ENCODE measurements around the gene SLC25A25. TPM values are rescaled to one million over a fixed set of nuclear protein-coding genes. Genes with fewer than 3 reads are reported as not detected.

The SLC25A25 gene
- polyA plus RNA-seq, 3 donors, result 40.4 to 129 (median 61.0) TPM

- no peak overlapping the region for H3K27ac ChIP-seq (ENCODE audit: low read depth, low read length)
- 77 to 85% (median 84%) methylated on average over 13 of the region's 13 CpGs for WGBS, 3 donors
Measured at GRCh38 chr9:128145951-128146351, 77.9 kb downstream of the SLC25A25 start.

- WGBS, 3 donors, result 91 to 93% (median 92%) methylated on average over 8 of the region's 8 CpGs
- no peak overlapping the region for H3K27ac ChIP-seq (ENCODE audit: low read depth, low read length)
Measured at GRCh38 chr9:128146591-128147120, 78.6 kb downstream of the SLC25A25 start.

DNA sequence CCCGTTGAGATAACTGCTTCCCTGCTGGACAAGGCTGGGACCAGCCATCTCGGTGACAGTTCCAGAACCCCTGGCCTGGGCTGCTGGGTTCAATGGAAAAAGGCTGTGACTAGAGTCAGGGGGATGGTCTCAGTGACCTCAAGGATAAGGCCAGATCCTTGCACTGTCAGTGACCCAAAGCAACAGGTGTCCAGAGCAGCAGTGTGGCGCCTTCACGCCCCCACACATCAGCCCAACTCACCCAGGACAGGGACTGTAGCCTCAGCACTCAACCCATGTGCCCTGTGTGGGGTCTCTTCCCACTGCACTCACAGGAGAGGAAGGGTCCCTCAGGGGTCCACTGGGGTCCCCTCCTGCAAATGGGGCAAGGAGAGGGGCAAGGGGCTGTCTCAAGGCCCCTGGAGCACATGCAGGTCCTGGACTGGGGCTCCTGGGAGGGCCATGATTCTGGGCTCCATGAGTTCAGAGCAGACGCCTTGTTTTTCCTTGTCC, 80.5 kb downstream of the SLC25A25 start:
- 88 to 89% (median 88%) methylated on average over 5 of the region's 5 CpGs for WGBS, 3 donors
- no peak overlapping the region for H3K27ac ChIP-seq (ENCODE audit: low read depth, low read length)

DNA sequence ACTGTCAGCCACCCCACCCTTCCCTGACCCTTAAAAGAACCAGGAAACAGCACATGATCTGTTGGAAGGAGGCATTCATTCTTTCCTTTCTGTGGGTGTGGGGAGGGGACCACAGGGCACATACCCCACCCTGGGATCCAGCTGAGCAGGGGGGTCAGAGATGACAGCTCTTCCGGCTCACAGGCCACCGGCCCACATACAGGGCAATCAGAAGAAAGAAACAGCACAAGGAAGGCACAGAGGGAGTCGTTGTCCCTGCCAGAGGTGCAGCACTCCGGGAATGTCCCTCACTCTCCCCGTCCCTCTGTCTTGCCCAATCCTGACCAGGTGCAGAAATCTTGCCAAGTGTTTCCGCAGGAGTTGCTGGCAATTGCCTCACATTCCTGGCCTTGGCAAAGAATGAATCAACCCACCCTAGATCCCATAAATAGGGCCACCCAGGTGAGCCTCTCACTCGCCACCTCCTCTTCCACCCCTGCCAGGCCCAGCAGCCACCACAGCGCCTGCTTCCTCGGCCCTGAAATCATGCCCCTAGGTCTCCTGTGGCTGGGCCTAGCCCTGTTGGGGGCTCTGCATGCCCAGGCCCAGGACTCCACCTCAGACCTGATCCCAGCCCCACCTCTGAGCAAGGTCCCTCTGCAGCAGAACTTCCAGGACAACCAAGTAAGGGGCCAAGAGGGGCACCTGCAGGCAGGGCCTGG, 81.1 kb downstream of the SLC25A25 start, which contains the start of gene LCN2:
TSS of gene LCN2 (plus strand) at position 453 of the 701 bp plus-strand sequence. CDS start at position 526, 73 bp downstream.
- WGBS, 3 donors, result 28 to 52% (median 43%) methylated on average over 9 of the region's 9 CpGs
- H3K27ac ChIP-seq (ENCODE audit: low read depth, low read length), result no peak within 1 kb of the TSS

GRCh38 chr9:128149951-128150593, 82.0 kb downstream of the SLC25A25 start:
- 54 to 83% (median 67%) methylated on average over 11 of the region's 11 CpGs for WGBS, 3 donors
- no peak overlapping the region for H3K27ac ChIP-seq (ENCODE audit: low read depth, low read length)

DNA sequence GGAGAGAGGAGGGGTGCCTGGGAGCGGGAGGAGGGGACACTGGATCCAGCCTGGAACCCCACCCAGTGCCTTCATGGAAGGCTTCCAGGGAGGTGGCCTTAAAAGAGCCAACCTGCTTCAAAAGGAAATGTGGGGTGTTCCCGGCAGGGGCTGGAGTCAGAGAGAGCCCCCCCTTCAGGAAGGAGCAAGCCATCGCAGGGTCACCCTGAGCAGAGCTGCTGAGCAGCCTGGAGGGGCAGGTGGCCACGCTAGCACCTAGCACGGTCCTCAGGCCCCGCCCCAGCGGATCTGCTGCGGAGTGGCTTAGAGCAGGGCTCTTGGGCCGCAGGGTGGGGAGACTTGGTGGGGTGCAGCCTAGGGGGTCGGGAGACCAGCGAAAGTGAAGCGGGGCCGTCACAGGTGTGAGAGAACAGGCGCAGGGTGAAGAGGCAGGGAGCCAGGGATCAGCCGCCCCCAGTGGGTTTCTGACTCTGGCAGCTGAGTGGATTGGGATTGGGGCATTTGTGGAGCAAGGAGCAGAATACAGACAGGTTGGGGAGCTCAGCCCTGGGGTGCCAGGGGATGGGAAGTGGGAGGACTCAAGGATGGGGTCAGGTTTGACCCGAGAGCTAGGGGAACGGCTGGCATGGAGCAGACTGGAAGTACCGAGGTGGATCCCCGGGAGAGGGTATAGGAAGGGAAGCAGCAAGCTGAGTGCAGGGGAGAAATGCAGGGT, 82.7 kb downstream of the SLC25A25 start:
- no peak overlapping the region for H3K27ac ChIP-seq (ENCODE audit: low read depth, low read length)
- 76 to 78% (median 76%) methylated on average over 19 of the region's 19 CpGs for WGBS, 3 donors

GRCh38 chr9:128151309-128152132, 83.5 kb downstream of the SLC25A25 start:
- WGBS, 3 donors, result 87 to 91% (median 87%) methylated on average over 18 of the region's 18 CpGs
- H3K27ac ChIP-seq (ENCODE audit: low read depth, low read length), result no peak overlapping the region

DNA sequence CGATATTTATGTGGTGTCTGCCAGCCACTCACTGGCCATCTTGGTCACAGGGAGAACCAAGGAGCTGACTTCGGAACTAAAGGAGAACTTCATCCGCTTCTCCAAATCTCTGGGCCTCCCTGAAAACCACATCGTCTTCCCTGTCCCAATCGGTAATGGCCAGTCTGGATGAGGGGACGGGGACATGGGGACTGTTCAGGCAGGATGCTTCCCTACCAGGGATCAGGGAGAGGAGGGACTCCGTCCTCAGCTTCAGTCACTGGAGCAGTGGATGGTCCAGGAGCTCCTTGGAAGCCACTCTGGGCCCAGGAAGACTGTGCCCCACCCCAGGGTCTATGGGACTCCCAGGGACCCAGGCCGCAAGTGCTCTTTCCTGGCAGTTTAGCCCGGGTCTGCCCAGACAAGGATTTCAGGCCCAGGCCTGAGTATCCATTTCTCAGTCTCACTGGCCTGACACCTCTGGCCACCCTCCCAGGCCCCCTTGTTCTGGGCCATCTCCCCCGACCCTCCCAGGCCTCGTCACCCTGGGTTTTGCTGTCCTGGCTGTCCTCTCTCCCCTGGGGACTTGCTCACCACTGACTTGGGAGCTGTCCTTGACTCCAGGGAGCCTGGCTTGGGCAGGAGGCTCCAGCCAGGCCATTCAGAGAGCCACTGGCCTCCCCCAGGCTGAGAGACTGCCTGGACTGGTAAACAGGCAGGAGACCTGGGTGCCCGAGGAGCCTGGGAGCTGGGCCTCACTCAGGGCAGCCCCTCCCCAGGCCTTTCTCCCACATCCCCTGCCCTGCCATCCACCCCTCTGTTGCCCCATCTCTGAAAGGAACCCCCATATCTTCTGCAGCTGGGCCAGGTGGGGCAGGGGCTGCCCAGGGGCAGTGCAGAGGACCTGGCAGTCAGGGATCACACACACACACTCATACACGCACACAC, 84.4 kb downstream of the SLC25A25 start:
- H3K27ac ChIP-seq (ENCODE audit: low read depth, low read length), result no peak overlapping the region
- 91 to 93% (median 92%) methylated on average over 13 of the region's 13 CpGs for WGBS, 3 donors

DNA sequence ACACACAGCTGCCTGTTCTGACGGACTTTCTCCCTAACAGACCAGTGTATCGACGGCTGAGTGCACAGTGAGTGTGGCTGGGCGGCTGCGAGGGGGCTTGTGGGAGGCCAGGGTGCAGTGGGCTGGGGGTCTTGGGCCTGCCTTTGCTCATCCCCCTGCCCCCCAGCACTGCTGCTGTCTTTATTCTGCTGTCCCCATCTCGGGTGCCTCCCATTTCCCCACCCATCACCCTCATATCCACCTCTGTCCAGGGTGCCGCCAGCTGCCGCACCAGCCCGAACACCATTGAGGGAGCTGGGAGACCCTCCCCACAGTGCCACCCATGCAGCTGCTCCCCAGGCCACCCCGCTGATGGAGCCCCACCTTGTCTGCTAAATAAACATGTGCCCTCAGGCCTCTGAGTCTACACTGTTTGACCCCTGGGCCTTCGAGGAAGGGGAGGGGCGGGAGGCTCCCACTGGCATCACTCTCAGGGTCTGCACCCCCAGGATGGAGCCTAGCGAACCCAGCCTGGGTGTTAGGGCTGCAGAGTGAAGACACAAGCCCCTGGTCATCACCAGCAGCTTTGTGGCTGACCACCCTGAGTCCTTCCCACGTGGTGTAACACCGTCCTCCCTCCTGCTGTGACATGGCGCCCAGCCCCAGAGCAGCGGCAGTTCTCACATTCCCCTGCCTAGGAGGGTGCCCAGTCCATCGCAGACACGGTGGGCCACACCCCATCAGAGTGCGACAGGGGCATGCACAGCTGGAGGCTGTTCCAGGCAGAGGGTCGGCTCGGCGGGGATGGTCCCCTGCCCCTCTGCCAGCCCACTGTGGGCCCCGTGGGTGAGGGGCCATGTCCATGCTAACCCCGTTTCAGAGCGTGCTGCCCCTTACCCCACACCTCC, 85.3 kb downstream of the SLC25A25 start:
- H3K27ac ChIP-seq (ENCODE audit: low read depth, low read length), result no peak overlapping the region
- WGBS, 3 donors, result 83 to 87% (median 87%) methylated on average over 26 of the region's 26 CpGs

DNA sequence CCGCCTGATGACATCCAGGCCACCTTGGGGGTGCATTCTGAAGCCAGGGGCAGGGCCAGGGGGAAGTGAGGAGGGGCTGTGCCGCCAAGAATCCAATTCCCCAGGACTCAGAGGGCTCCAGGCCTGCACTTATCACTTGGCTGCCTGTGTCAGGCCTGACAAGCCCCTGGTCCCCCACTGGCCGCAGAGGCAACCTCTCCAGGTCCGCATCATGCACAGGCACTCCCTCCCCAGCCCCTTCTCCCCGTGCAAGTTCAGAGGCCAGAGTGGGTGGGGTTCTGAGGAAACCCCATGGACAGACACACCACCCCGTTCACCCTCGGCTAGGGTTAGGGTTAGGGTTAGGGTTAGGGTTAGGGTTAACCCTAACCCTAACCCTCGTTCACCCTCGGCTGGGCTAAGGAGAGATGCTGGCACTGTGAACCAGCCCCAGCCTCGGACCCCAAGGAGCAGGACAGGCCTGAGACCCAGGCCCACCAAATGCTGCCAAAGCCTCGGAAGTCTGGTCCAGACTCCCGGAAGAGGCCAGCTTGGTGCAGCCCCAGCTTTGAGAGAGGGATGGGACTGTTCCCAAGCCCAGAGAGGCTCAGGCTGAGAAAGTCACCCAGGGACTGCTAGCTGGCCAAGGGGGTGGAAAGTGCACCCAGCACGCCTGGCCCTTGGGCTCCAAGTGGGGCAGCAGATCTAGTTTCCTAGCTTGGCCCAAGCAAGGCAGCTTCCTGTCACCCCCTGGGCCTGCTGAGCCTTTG, 86.1 kb downstream of the SLC25A25 start:
- H3K27ac ChIP-seq (ENCODE audit: low read depth, low read length), result no peak overlapping the region
- 87 to 93% (median 88%) methylated on average over 13 of the region's 13 CpGs for WGBS, 3 donors

GRCh38 chr9:128155736-128156500, 87.9 kb downstream of the SLC25A25 start:
- WGBS, 3 donors, result 82 to 88% (median 82%) methylated on average over 7 of the region's 7 CpGs
- H3K27ac ChIP-seq (ENCODE audit: low read depth, low read length), result no peak overlapping the region

Data from adipose tissue (tissue), 3 donors.